Liver (tissue), 3 donors: Measurements from ENCODE around the gene LAMA1.

ENCODE experiments used
- CTCF ChIP-seq: fragments of 150-350 bp; IDR thresholded peaks from 2 replicates; pipeline ENCODE4 v1.5.1; 2017; ENCODE audit warnings: improper control_type of control experiment, low read depth, low read length; ENCODE audit not compliant: missing input control
- EGR1 ChIP-seq, 2 donors: IDR thresholded peaks; 2 replicates each; pipeline ENCODE4 v1.6.1; 2016 to 2018; ENCODE audit warnings: antibody characterized with exemption in 2 of 2, low read depth in 2 of 2
- FOXA1 ChIP-seq: IDR thresholded peaks from 2 replicates; pipeline ENCODE4 v1.6.1; 2016; ENCODE audit warnings: antibody characterized with exemption
- GABPA ChIP-seq, 2 donors: IDR thresholded peaks in 1 of 2; conservative IDR thresholded peaks in 1 of 2; 2 replicates each; pipeline ENCODE4 v1.6.1; 2016; ENCODE audit warnings: antibody characterized with exemption in 2 of 2, mild to moderate bottlenecking in 1 of 2, moderate library complexity in 1 of 2
- HNF4A ChIP-seq, 2 donors: conservative IDR thresholded peaks; 2 replicates each; pipeline ENCODE4 v1.6.1; 2016; ENCODE audit warnings: antibody characterized with exemption in 2 of 2, mild to moderate bottlenecking in 2 of 2
- HNF4G ChIP-seq: IDR thresholded peaks from 2 replicates; pipeline ENCODE4 v1.6.1; 2016; ENCODE audit warnings: antibody characterized with exemption
- JUND ChIP-seq, 2 donors: IDR thresholded peaks; 2 replicates each; pipeline ENCODE4 v1.6.1; 2016; ENCODE audit warnings: antibody characterized with exemption in 2 of 2
- MAX ChIP-seq: IDR thresholded peaks from 2 replicates; pipeline ENCODE4 v1.6.1; 2016; ENCODE audit warnings: antibody characterized with exemption
- RAD21 ChIP-seq, 2 donors: IDR thresholded peaks; 2 replicates each; pipeline ENCODE4 v1.6.1; 2016; ENCODE audit warnings: antibody characterized with exemption in 2 of 2, mild to moderate bottlenecking in 2 of 2
- REST ChIP-seq: IDR thresholded peaks from 2 replicates; pipeline ENCODE4 v1.6.1; 2016; ENCODE audit warnings: antibody characterized with exemption, mild to moderate bottlenecking
- RXRA ChIP-seq, 2 donors: IDR thresholded peaks; 2 replicates each; pipeline ENCODE4 v1.6.1; 2017 to 2018; ENCODE audit warnings: antibody characterized with exemption in 2 of 2, mild to moderate bottlenecking in 1 of 2
- SP1 ChIP-seq: IDR thresholded peaks from 2 replicates; pipeline ENCODE4 v1.6.1; 2018; ENCODE audit warnings: antibody characterized with exemption, mild to moderate bottlenecking
- TAF1 ChIP-seq: conservative IDR thresholded peaks from 2 replicates; pipeline ENCODE4 v1.6.1; 2016; ENCODE audit warnings: antibody characterized with exemption, mild to moderate bottlenecking
- YY1 ChIP-seq: IDR thresholded peaks from 2 replicates; pipeline ENCODE4 v1.6.1; 2016; ENCODE audit warnings: antibody characterized with exemption, mild to moderate bottlenecking
- donor health status: healthy.
- donor health status: healthy.

GRCh38 chr18:7079231-7079630 is 38.4 kb downstream of the LAMA1 start:
- TF ChIP-seq CTCF (no peak), MAX (no peak), REST (no peak), GABPA (IDR thresholded peaks at IDR 0.05 in 1 of 2, conservative IDR thresholded peaks at IDR 0.05 in 1 of 2) (no peak), RAD21 (IDR thresholded peaks at IDR 0.05) (no peak), HNF4A (conservative IDR thresholded peaks at IDR 0.05) (no peak), SP1 (no peak), TAF1 (no peak), YY1 (no peak), HNF4G (no peak), RXRA (IDR thresholded peaks at IDR 0.05) (no peak), JUND (IDR thresholded peaks at IDR 0.05) (no peak), EGR1 (IDR thresholded peaks at IDR 0.05; ENCODE audit: low read depth in 2 of 2) (no peak), FOXA1 (no peak)
